Hepatic stellate cell (primary cell): ENCODE measurements around the gene TMEM125.

Experiments used
- DNase-seq: peaks from one replicate; pipeline ENCODE4 v3.0.0; 2011; ENCODE audit warnings: low spot score

The TMEM125 gene

GRCh38 chr1:43274125-43274803, 4.5 kb downstream of the TMEM125 start:
- peak; percentile 61 for DNase-seq

- DNase-seq: no peak
These were observed 5.0 kb downstream of the TMEM125 start for GRCh38 chr1:43274804-43275180.

GRCh38 chr1:43275826-43276620, 6.2 kb downstream of the TMEM125 start:
- no peak for DNase-seq

GRCh38 chr1:43276673-43277072, 6.9 kb downstream of the TMEM125 start:
- DNase-seq: no peak

DNA sequence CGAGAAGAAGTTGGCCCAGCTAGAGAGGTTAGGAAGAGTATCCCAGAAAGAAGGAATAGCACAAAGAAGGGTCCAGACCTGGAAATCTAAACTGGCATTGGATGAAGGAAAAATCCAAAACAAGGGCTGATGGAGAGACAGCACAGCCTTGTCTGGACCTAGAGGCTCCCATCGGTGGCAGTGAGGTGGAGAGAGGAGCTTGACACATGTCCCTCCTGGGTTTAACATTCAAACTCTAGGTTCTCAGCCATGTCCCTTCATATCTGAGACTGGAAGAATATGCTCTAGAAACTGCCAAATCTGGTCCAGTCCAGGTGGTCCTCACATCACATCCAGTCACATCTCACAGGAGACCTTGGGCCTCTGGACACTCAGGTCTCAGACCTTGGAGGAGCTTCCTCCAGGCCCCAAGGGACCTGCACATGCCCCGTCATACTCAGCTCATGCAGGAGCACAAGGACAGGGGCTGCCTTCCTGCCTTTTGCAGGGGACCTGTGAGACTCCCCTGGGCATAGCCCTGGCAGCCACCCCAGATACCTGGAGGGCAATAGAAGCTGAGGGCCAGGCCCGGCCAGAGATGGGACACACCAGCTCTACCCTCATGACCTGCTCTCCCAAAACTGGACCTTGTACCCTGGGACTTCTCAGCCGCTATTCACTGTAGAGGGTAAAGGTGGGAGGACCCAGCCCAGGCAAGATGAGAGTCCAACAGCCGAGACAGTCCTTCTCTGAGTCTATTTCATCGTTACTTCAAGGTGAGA, 7.5 kb downstream of the TMEM125 start:
- no peak for DNase-seq

GRCh38 chr1:43279161-43279560, 9.4 kb downstream of the TMEM125 start:
- no peak for DNase-seq

DNA sequence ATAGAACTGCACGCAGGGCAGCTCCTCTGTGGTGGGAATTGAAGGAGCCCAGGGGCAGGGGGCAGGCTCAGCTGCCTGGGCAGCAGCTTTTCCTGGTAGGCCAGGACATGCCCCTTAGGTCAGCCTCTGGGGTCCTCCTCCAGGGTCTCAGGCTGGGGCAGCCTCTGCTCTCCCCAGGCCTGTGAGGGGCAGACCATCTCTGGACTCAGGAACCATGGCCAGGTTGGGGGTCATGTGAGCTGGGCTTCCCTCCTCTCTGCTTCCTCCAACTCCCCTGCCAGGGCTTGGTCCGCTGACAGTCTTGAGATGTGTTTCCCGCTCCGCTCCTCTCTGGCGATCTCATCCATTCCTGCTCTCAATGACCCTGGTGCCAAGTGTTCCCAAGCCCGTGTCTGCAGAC, 9.9 kb downstream of the TMEM125 start:
- no peak for DNase-seq

- DNase-seq: no peak
These were observed 10.9 kb downstream of the TMEM125 start for GRCh38 chr1:43280692-43281091.

GRCh38 chr1:43282220-43283195, 12.7 kb downstream of the TMEM125 start:
- DNase-seq: no peak

- DNase-seq: no peak
These were observed 14.3 kb downstream of the TMEM125 start for GRCh38 chr1:43284065-43284464.

DNA sequence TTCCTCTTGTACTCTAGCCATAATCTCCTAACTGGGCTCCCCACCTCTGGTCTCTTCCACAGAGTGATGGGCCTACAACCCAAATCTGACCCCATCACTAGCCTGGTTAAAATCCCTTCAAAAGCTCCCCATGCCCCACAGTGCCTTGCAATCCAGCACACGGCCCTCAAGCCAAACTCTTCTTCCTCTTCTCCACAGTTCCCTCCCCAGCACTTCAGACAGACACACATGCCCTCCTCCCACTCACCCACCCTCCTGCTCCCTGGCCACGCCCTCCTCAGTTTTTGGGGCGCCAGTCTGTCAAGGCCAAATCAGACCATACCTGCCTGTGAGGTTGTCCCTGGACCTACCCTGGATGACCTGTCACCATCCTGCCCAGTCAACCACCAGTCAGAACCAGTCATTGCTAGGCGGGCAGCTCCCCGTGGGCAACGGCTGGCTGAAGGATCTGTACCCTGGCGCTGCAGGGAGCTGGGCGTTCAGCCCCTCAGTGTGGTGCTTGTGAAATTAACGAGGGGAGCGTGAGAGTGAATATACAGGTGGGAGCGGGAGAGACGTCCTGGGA, 14.8 kb downstream of the TMEM125 start:
- no peak for DNase-seq

DNA sequence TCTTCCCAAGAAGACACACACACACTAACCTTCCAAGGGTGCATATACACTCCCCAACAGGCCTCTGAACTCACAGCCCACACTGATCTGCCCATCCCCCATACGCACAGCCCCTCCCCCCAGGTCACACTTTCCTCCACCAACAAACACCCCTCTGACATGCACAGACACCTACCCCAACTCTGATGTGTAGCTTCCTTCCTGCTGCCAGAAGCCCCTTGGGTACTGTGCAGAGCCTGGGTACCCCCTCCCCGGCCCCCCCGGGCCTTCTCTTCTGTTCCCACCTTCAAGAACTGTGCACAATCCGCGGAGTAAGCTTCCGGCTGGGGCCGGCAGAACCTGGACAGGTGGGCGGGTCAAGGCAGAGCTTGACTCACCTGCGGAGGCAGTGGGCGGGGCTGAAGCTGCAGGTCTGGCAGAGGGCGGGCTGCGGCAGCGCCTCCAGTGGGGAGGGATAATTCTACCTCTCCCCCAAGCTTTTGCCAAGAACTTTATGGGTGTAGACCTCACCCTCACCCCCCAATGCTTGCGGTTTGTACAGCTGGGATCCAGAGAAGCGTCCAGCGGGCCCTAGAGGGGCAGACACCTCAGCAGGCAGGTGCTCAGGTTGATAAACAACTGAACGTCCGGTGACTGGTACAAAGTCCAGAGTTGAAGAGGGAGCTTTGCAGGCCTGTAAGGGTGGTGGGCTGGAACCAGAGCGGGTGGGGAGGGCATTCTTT, 15.6 kb downstream of the TMEM125 start, which contains the start of gene C1orf210:
Gene C1orf210, minus strand, starts transcription at position 313 of the 722 bp plus-strand sequence. CDS start 2,311 bp downstream, outside the sequence.
- no peak for DNase-seq

DNA sequence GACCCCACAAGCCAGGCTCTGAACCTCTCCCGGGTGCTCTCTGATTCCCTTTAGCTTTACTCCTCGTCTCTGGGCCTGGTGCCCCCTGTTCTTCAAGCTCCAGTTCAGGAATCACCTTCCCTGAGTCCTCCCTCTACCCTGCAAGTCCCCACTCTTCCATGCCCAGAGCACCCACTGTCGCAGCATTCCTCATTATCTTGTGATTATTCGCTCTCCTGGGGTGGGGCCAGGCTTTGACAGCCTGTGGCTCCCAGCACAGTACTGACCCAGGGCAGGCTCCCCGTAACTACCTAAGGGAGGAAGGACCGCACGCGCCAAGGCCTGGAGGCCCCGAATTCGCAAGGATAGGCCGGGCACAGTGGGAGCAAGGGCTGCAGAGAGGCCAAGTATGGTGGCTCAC, 16.3 kb downstream of the TMEM125 start:
- no peak for DNase-seq

DNA sequence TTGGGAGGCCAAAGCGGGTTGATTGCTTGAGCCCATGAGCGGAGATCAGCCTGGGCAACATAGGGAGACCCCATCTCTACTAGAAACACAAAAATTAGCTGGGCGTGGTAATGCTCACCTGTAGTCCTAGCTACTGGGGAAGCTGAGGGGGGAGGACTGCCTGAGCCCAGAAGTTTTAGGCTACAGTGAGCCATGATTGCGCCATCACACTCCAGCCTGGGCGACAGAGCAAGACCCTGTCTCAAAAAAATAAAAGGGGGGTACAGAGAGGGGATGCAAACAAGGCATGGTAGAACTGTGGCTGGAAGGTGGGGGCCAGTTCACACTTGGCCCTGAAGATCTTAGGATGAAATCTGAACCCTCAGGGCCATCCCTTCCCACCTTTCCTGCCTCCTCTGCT, 16.8 kb downstream of the TMEM125 start:
- DNase-seq: no peak

DNA sequence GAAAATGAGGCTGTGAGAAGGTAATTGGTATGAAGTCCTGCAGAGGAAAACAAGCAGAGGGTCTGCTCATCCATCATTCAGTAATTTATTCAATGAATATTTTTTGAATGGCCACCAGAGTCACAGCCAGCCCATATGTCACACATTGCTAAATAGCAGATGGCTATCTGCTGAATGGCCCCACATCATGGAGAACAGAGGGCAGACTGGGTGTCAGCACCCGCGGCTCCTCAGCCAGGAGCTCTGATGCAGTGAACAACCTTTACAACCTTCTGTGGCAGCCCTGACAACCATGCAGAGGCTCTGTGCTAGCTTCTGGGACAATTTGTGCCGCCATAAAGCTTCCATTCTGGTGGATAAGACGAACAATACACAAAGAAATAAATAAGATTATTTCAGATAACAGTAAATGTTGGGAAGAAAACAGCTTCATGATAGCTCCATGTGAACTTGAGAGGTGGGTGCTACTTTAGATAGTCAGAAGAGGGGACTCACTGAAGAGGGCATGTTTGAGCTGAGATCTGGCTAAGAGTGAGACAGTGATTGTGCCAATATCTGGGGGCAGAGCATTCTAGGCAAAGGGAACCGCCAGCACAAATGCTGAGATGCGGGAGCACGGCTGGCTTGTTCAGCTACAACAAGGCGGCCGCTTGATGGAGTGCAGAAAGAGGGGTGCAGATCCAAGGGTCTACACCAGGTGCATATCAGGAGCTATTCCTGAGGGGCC, 18.4 kb downstream of the TMEM125 start:
- DNase-seq: no peak

GRCh38 chr1:43288785-43289706, 19.3 kb downstream of the TMEM125 start:
- DNase-seq: no peak

DNA sequence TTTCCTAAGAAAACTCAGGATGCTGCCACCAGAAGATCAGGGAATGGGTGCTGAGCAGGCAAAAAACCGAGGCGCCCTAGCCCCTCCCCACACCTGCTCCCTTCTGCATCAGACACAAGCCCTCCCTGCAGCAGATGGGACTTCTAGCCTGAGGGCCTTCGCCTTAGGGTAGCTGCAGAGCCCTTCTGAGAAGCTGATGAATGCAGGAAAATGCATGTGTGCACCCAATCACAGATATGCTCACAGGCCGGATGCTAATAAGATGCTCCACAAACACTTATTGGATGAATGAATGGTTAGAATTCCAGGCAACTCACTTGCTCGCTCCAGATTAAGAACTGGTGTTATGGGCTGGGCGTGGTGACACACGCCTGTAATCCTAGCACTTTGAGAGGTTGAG, 22.4 kb downstream of the TMEM125 start:
- DNase-seq: no peak

DNA sequence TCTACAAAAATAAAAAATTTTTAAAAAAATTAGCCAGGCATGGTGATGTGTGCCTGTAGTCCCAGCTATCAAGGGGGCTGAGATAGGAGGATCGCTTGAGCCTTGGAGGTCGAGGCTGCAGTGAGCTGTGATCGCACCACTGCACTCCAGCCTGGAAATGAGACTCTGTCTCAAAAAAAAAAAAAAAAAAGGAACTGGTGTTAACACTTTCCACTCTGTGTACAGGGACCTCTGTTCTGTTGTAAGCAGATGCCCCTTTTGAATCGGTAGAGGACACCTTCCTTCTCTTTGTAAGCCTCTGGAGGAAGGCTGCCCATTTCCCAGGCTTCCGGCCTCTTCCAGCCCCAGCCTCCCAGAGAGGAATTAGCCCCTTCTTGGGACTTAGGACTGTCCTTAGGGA, 22.9 kb downstream of the TMEM125 start:
- DNase-seq: no peak

DNA sequence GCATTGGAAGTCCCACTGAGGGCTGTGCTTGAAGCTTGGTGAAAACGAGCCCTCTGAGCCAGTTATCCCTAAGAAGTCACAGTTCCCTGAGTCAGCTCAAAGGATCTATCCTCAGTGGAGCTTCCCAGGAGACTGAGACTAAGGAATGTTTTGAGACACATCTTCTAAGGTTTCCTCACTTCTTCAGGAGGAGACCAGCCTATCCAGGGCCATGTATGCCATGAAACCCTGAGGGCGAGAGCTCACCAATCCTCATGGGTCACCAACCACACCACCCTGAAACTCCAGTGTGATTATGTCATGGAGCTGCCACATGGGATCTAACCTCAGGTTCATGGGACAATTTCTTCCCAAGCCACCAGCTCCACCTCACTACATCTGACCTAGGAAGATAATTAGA, 23.4 kb downstream of the TMEM125 start:
- DNase-seq: no peak
